HEK293 (cell line): ENCODE data around the gene PLEKHG2.

ENCODE experiments used
- BCL11A ChIP-seq: fragments of 450-650 bp; formaldehyde crosslinking; IDR thresholded peaks from 2 replicates; pipeline ENCODE4 v1.5.1; 2016; ENCODE audit warnings: low read depth, missing biosample characterization, missing genetic modification characterization
- BCL11B ChIP-seq: fragments of 450-650 bp; formaldehyde crosslinking; IDR thresholded peaks from 2 replicates; pipeline ENCODE4 v1.5.1; 2016; ENCODE audit warnings: low read depth, missing biosample characterization, missing genetic modification characterization
- KLF10 ChIP-seq: fragments of 450-650 bp; IDR thresholded peaks from 2 replicates; pipeline ENCODE4 v1.5.1; 2018; ENCODE audit warnings: missing biosample characterization, mild to moderate bottlenecking, missing genetic modification characterization
- ZFP37 ChIP-seq: fragments of 450-650 bp; formaldehyde crosslinking; IDR thresholded peaks from 2 replicates; pipeline ENCODE4 v1.5.1; 2016; ENCODE audit warnings: missing biosample characterization, missing genetic modification characterization
- ZFP41 ChIP-seq: fragments of 450-650 bp; formaldehyde crosslinking; IDR thresholded peaks from 2 replicates; pipeline ENCODE4 v1.5.1; 2016; ENCODE audit warnings: missing biosample characterization, missing genetic modification characterization, borderline replicate concordance
- ZNF239 ChIP-seq: fragments of 450-650 bp; formaldehyde crosslinking; IDR thresholded peaks from 2 replicates; pipeline ENCODE4 v1.5.1; 2016; ENCODE audit warnings: missing biosample characterization, missing genetic modification characterization
- ZNF274 ChIP-seq, 2 experiments: fragments of 200-500 bp in 1 of 2; fragments of 450-650 bp in 1 of 2; sonication (Bioruptor generic) in 1 of 2; formaldehyde crosslinking in 1 of 2; IDR thresholded peaks; 2 replicates each; pipeline versions ENCODE4 v1.5.1 to v1.6.1; 2014 to 2016; ENCODE audit warnings: borderline replicate concordance in 1 of 2, inconsistent platforms in 1 of 2, low read length in 1 of 2, missing biosample characterization in 1 of 2, missing genetic modification characterization in 1 of 2
- ZNF416 ChIP-seq: fragments of 450-650 bp; formaldehyde crosslinking; IDR thresholded peaks from 2 replicates; pipeline ENCODE4 v1.5.1; 2016; ENCODE audit warnings: missing biosample characterization, missing genetic modification characterization
- TF ChIP-seq, protein P1 (sequence below): fragments of 450-650 bp; formaldehyde crosslinking; IDR thresholded peaks from 2 replicates; pipeline ENCODE4 v1.5.1; 2016; ENCODE audit warnings: missing biosample characterization, missing genetic modification characterization
- TF ChIP-seq, protein P2 (sequence below): fragments of 450-650 bp; formaldehyde crosslinking; IDR thresholded peaks from 2 replicates; pipeline ENCODE4 v1.5.1; 2016; ENCODE audit warnings: missing biosample characterization, missing genetic modification characterization
- TF ChIP-seq, protein P3 (sequence below): fragments of 450-650 bp; formaldehyde crosslinking; IDR thresholded peaks from 2 replicates; pipeline ENCODE4 v1.5.1; 2016; ENCODE audit warnings: missing biosample characterization, missing genetic modification characterization

DNA sequence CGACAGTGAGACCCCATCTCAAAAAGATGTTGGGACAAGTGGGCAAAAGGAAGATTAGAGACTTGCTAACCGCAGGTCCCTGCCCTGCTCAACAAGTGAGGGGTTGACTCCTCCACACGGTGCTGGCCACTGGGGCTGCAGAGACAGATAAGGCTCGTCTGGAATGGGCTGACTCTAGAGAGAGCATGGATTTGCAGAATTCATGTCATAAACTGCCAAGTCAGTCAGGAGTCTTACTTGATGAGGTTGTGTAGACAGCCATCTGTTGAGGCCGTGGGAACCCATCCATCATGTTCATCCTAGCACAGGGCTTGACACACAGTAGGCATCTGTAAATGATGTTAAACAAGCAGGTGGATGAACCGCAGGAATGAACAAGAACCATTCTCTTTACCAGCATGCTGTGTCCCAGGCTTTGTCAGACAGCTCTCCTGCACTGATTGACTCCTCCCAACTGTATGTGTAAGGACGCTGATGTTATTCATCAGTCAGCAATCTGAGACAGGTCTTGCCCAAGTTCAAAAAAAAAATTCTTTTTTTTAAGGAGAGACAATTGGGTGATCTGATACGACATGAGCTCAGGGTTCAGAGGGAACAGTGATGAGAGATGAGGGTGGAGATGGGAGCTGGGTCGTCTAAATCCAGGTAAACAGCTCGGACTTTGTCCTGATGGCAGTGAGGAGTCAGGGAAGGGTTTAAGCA lies 30.4 kb upstream of the PLEKHG2 start:
- TF ChIP-seq, protein P1, sequence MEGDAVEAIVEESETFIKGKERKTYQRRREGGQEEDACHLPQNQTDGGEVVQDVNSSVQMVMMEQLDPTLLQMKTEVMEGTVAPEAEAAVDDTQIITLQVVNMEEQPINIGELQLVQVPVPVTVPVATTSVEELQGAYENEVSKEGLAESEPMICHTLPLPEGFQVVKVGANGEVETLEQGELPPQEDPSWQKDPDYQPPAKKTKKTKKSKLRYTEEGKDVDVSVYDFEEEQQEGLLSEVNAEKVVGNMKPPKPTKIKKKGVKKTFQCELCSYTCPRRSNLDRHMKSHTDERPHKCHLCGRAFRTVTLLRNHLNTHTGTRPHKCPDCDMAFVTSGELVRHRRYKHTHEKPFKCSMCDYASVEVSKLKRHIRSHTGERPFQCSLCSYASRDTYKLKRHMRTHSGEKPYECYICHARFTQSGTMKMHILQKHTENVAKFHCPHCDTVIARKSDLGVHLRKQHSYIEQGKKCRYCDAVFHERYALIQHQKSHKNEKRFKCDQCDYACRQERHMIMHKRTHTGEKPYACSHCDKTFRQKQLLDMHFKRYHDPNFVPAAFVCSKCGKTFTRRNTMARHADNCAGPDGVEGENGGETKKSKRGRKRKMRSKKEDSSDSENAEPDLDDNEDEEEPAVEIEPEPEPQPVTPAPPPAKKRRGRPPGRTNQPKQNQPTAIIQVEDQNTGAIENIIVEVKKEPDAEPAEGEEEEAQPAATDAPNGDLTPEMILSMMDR (tag by site-specific recombination) = no peak
- TF ChIP-seq, protein P2, sequence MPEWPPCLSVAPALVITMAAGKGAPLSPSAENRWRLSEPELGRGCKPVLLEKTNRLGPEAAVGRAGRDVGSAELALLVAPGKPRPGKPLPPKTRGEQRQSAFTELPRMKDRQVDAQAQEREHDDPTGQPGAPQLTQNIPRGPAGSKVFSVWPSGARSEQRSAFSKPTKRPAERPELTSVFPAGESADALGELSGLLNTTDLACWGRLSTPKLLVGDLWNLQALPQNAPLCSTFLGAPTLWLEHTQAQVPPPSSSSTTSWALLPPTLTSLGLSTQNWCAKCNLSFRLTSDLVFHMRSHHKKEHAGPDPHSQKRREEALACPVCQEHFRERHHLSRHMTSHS (tag by site-specific recombination) = no peak
- no peak for TF ChIP-seq ZNF239 (tag by site-specific recombination)
- no peak for TF ChIP-seq BCL11A
- no peak for TF ChIP-seq ZFP37 (tag by site-specific recombination)
- TF ChIP-seq ZFP41 (tag by site-specific recombination) = no peak
- TF ChIP-seq KLF10 = no peak
- no peak for TF ChIP-seq ZNF416 (tag by site-specific recombination)
- TF ChIP-seq BCL11B (tag by site-specific recombination) = no peak
- TF ChIP-seq, protein P3, sequence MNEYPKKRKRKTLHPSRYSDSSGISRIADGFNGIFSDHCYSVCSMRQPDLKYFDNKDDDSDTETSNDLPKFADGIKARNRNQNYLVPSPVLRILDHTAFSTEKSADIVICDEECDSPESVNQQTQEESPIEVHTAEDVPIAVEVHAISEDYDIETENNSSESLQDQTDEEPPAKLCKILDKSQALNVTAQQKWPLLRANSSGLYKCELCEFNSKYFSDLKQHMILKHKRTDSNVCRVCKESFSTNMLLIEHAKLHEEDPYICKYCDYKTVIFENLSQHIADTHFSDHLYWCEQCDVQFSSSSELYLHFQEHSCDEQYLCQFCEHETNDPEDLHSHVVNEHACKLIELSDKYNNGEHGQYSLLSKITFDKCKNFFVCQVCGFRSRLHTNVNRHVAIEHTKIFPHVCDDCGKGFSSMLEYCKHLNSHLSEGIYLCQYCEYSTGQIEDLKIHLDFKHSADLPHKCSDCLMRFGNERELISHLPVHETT = no peak
- TF ChIP-seq ZNF274 (IDR thresholded peaks at IDR 0.05; ENCODE audit: low read length) = no peak
- no peak for TF ChIP-seq ZNF274 (tag by site-specific recombination; IDR thresholded peaks at IDR 0.05; ENCODE audit: borderline replicate concordance)
